Measurements from ENCODE around the gene IER3IP1.

IER3IP1 gene

GRCh38 chr18:47168913-47169312 is 7.3 kb downstream of the IER3IP1 start:
- no peak overlapping the region for H4K91ac ChIP-seq (ENCODE audit: low read depth, low read length, poor library complexity)
- H2AFZ ChIP-seq (ENCODE audit: low read length) = no peak overlapping the region
- H3K27me3 ChIP-seq (ENCODE audit: control insufficient read depth in 3 of 3, insufficient read depth in 3 of 3, low read depth in 1 of 3, low read length in 3 of 3) = no peaks in the 10 kb centered on the region
- no peak overlapping the region for H2AK5ac ChIP-seq (ENCODE audit: low read depth, low read length)
- H3K14ac ChIP-seq (ENCODE audit: low read length) = no peak overlapping the region
- no peak overlapping the region for H4K8ac ChIP-seq (ENCODE audit: low read depth, low read length)
- no peak for DNase-seq (ENCODE audit: low spot score)
- no peak overlapping the region for H2BK12ac ChIP-seq (ENCODE audit: low read length)
- no peaks in the 10 kb centered on the region for H3K9me3 ChIP-seq (replicated peaks in 1 of 2; ENCODE audit: control insufficient read depth in 2 of 2, insufficient read depth in 1 of 2, low read depth in 1 of 2, low read length in 2 of 2)
- H3K4me2 ChIP-seq (ENCODE audit: insufficient read depth, low read length, poor library complexity, severe bottlenecking) = no peak overlapping the region
- no peaks in the 10 kb centered on the region for H3K4me1 ChIP-seq (ENCODE audit: control insufficient read depth in 2 of 2, insufficient read depth in 1 of 2, low read depth in 1 of 2, low read length in 2 of 2)
- H3K27ac ChIP-seq (replicated peaks; ENCODE audit: low read length) = no peak overlapping the region
- no peak overlapping the region for H3K18ac ChIP-seq (ENCODE audit: low read length)
- H3K4me3 ChIP-seq (ENCODE audit: low read length in 2 of 2) = no peak overlapping the region
- H2BK15ac ChIP-seq (ENCODE audit: low read length) = no peak overlapping the region
- H3K36me3 ChIP-seq (replicated peaks in 1 of 2; ENCODE audit: control insufficient read depth in 2 of 2, insufficient read depth in 2 of 2, low read length in 2 of 2) = peaks cover 0 to 34% of the 10 kb centered on the region in 2 donors
- no peak overlapping the region for H3K9ac ChIP-seq (ENCODE audit: low read depth, low read length, poor library complexity)
- no CpG with 5 or more reads among the region's 1 CpG for WGBS, 2 donors (ENCODE audit: extremely low coverage in 2 of 2, insufficient read length in 2 of 2, insufficient replicate concordance in 1 of 2)
- peaks cover 3% of the 10 kb centered on the region for H3K79me1 ChIP-seq (ENCODE audit: low read depth, low read length)
- H2BK120ac ChIP-seq (ENCODE audit: low read depth, low read length) = no peak overlapping the region
- no peak overlapping the region for H3K4ac ChIP-seq (ENCODE audit: low read length)
- H3K23ac ChIP-seq (ENCODE audit: low read depth, low read length, poor library complexity) = no peak overlapping the region
- no peak overlapping the region for H2BK5ac ChIP-seq (ENCODE audit: low read length)

GRCh38 chr18:47168509-47168908 is 7.7 kb downstream of the IER3IP1 start:
- H3K27me3 ChIP-seq (ENCODE audit: control insufficient read depth in 3 of 3, insufficient read depth in 3 of 3, low read depth in 1 of 3, low read length in 3 of 3) = no peaks in the 10 kb centered on the region
- H3K27ac ChIP-seq (replicated peaks; ENCODE audit: low read length) = no peak overlapping the region
- H3K18ac ChIP-seq (ENCODE audit: low read length) = no peak overlapping the region
- H2AK5ac ChIP-seq (ENCODE audit: low read depth, low read length) = no peak overlapping the region
- H3K23ac ChIP-seq (ENCODE audit: low read depth, low read length, poor library complexity) = no peak overlapping the region
- no peak overlapping the region for H4K8ac ChIP-seq (ENCODE audit: low read depth, low read length)
- H2BK12ac ChIP-seq (ENCODE audit: low read length) = no peak overlapping the region
- no peak overlapping the region for H2AFZ ChIP-seq (ENCODE audit: low read length)
- H2BK15ac ChIP-seq (ENCODE audit: low read length) = no peak overlapping the region
- peaks cover 0 to 30% of the 10 kb centered on the region in 2 donors for H3K36me3 ChIP-seq (replicated peaks in 1 of 2; ENCODE audit: control insufficient read depth in 2 of 2, insufficient read depth in 2 of 2, low read length in 2 of 2)
- DNase-seq (ENCODE audit: low spot score) = no peak
- peaks cover 3% of the 10 kb centered on the region for H3K79me1 ChIP-seq (ENCODE audit: low read depth, low read length)
- no peak overlapping the region for H3K9ac ChIP-seq (ENCODE audit: low read depth, low read length, poor library complexity)
- H4K91ac ChIP-seq (ENCODE audit: low read depth, low read length, poor library complexity) = no peak overlapping the region
- no peak overlapping the region for H3K4me3 ChIP-seq (ENCODE audit: low read length in 2 of 2)
- no peak overlapping the region for H3K4ac ChIP-seq (ENCODE audit: low read length)
- H2BK120ac ChIP-seq (ENCODE audit: low read depth, low read length) = no peak overlapping the region
- H3K4me1 ChIP-seq (ENCODE audit: control insufficient read depth in 2 of 2, insufficient read depth in 1 of 2, low read depth in 1 of 2, low read length in 2 of 2) = no peaks in the 10 kb centered on the region
- no peak overlapping the region for H3K4me2 ChIP-seq (ENCODE audit: insufficient read depth, low read length, poor library complexity, severe bottlenecking)
- no peak overlapping the region for H2BK5ac ChIP-seq (ENCODE audit: low read length)
- no peaks in the 10 kb centered on the region for H3K9me3 ChIP-seq (replicated peaks in 1 of 2; ENCODE audit: control insufficient read depth in 2 of 2, insufficient read depth in 1 of 2, low read depth in 1 of 2, low read length in 2 of 2)
- no peak overlapping the region for H3K14ac ChIP-seq (ENCODE audit: low read length)

GRCh38 chr18:47166294-47166693 is 9.9 kb downstream of the IER3IP1 start:
- Histone ChIP-seq H3K27ac (replicated peaks; ENCODE audit: low read length) (no peak overlapping the region), H4K8ac (ENCODE audit: low read depth, low read length) (no peak overlapping the region), H2BK15ac (ENCODE audit: low read length) (no peak overlapping the region), H3K4ac (ENCODE audit: low read length) (no peak overlapping the region), H4K91ac (ENCODE audit: low read depth, low read length, poor library complexity) (no peak overlapping the region), H2BK120ac (ENCODE audit: low read depth, low read length) (no peak overlapping the region), H2BK12ac (ENCODE audit: low read length) (no peak overlapping the region), H3K27me3 (ENCODE audit: control insufficient read depth in 3 of 3, insufficient read depth in 3 of 3, low read depth in 1 of 3, low read length in 3 of 3) (no peaks in the 10 kb centered on the region), H2AFZ (ENCODE audit: low read length) (no peak overlapping the region), H2BK5ac (ENCODE audit: low read length) (no peak overlapping the region), H3K4me1 (ENCODE audit: control insufficient read depth in 2 of 2, insufficient read depth in 1 of 2, low read depth in 1 of 2, low read length in 2 of 2) (no peaks in the 10 kb centered on the region), H3K9ac (ENCODE audit: low read depth, low read length, poor library complexity) (no peak overlapping the region), H2AK5ac (ENCODE audit: low read depth, low read length) (no peak overlapping the region), H3K4me3 (ENCODE audit: low read length in 2 of 2) (no peak overlapping the region), H3K4me2 (ENCODE audit: insufficient read depth, low read length, poor library complexity, severe bottlenecking) (no peak overlapping the region), H3K79me1 (ENCODE audit: low read depth, low read length) (peaks cover 3% of the 10 kb centered on the region), H3K23ac (ENCODE audit: low read depth, low read length, poor library complexity) (no peak overlapping the region), H3K18ac (ENCODE audit: low read length) (no peak overlapping the region), H3K9me3 (replicated peaks in 1 of 2; ENCODE audit: control insufficient read depth in 2 of 2, insufficient read depth in 1 of 2, low read depth in 1 of 2, low read length in 2 of 2) (no peaks in the 10 kb centered on the region), H3K36me3 (replicated peaks in 1 of 2; ENCODE audit: control insufficient read depth in 2 of 2, insufficient read depth in 2 of 2, low read length in 2 of 2) (peaks cover 0 to 17% of the 10 kb centered on the region in 2 donors), H3K14ac (ENCODE audit: low read length) (no peak overlapping the region)
- no CpG with 5 or more reads among the region's 2 CpGs for WGBS, 2 donors (ENCODE audit: extremely low coverage in 2 of 2, insufficient read length in 2 of 2, insufficient replicate concordance in 1 of 2)
- DNase-seq (ENCODE audit: low spot score) = no peak

GRCh38 chr18:47163241-47163640 is 12.9 kb downstream of the IER3IP1 start:
- Histone ChIP-seq H3K9me3 (replicated peaks in 1 of 2; ENCODE audit: control insufficient read depth in 2 of 2, insufficient read depth in 1 of 2, low read depth in 1 of 2, low read length in 2 of 2) (no peaks in the 10 kb centered on the region), H3K14ac (ENCODE audit: low read length) (no peak overlapping the region), H3K18ac (ENCODE audit: low read length) (no peak overlapping the region), H3K4ac (ENCODE audit: low read length) (no peak overlapping the region), H2AFZ (ENCODE audit: low read length) (no peak overlapping the region), H3K27ac (replicated peaks; ENCODE audit: low read length) (no peak overlapping the region), H4K8ac (ENCODE audit: low read depth, low read length) (no peak overlapping the region), H2BK120ac (ENCODE audit: low read depth, low read length) (no peak overlapping the region), H2AK5ac (ENCODE audit: low read depth, low read length) (no peak overlapping the region), H2BK5ac (ENCODE audit: low read length) (no peak overlapping the region), H3K4me1 (ENCODE audit: control insufficient read depth in 2 of 2, insufficient read depth in 1 of 2, low read depth in 1 of 2, low read length in 2 of 2) (no peaks in the 10 kb centered on the region), H3K23ac (ENCODE audit: low read depth, low read length, poor library complexity) (no peak overlapping the region), H3K4me2 (ENCODE audit: insufficient read depth, low read length, poor library complexity, severe bottlenecking) (no peak overlapping the region), H3K4me3 (ENCODE audit: low read length in 2 of 2) (no peak overlapping the region), H3K9ac (ENCODE audit: low read depth, low read length, poor library complexity) (no peak overlapping the region), H3K79me1 (ENCODE audit: low read depth, low read length) (peaks cover 3% of the 10 kb centered on the region), H3K36me3 (replicated peaks in 1 of 2; ENCODE audit: control insufficient read depth in 2 of 2, insufficient read depth in 2 of 2, low read length in 2 of 2) (peaks cover 0 to 17% of the 10 kb centered on the region in 2 donors), H2BK12ac (ENCODE audit: low read length) (no peak overlapping the region), H2BK15ac (ENCODE audit: low read length) (no peak overlapping the region), H4K91ac (ENCODE audit: low read depth, low read length, poor library complexity) (no peak overlapping the region), H3K27me3 (ENCODE audit: control insufficient read depth in 3 of 3, insufficient read depth in 3 of 3, low read depth in 1 of 3, low read length in 3 of 3) (no peaks in the 10 kb centered on the region)
- no peak for DNase-seq (ENCODE audit: low spot score)
- WGBS, 2 donors (ENCODE audit: extremely low coverage in 2 of 2, insufficient read length in 2 of 2, insufficient replicate concordance in 1 of 2) = no CpG with 5 or more reads among the region's 5 CpGs
